ENCODE measurements around the gene NISCH.

The NISCH gene

DNA sequence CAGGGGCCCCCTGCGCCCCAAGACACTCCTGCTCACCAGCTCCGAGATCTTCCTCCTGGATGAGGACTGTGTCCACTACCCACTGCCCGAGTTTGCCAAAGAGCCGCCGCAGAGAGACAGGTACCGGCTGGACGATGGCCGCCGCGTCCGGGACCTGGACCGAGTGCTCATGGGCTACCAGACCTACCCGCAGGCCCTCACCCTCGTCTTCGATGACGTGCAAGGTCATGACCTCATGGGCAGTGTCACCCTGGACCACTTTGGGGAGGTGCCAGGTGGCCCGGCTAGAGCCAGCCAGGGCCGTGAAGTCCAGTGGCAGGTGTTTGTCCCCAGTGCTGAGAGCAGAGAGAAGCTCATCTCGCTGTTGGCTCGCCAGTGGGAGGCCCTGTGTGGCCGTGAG is 36.7 kb downstream of the NISCH start:
- peaks cover 49% of the 10 kb centered on the region for H3K36me3 ChIP-seq (ENCODE audit: control insufficient read depth, low read length)
- no peaks in the 10 kb centered on the region for H3K9me3 ChIP-seq (ENCODE audit: control insufficient read depth, insufficient read depth, low read length)

DNA sequence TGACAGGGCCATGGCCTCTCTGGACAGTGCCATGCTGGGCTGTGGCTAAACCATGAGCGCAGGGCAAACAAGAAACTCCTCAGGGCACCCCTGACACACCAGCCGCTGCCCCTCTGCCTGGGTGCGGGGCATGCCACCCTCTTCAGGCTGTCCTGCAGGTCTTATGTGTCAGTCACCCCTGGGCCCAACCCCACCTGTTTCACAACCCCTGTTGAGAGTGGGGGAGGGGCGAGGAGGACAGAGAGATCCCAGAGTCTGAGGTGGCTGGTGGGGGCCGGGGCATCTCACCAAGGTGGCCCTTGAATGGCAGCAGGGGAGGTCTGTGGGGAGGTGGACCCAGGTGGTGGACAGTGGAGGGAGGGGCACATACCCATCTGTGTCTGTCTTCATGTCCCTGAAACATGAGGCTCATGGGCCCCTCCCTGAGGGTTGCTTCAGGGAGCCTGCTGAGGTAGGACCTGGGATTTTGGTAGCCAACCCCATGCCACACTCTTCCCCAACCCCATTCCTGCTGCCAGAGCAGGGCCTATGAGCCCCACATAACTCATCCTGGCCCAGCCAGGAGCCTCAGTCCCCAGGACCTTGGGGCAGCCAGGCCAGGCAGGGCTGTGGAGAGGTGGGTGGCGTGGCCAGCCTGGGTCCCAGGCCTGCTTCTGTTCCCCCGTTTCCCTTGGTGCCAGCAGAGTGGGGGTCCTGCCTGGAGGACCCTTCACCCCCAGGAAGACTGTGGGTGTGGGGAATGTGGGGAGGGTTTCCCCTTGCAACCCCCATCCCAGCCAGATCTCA is 38.0 kb downstream of the NISCH start:
- Histone ChIP-seq H3K79me2 (ENCODE audit: control insufficient read depth, low read length) (no peaks in the 10 kb centered on the region), H3K27me3 (ENCODE audit: control insufficient read depth, low read length) (peaks cover 4% of the 10 kb centered on the region; the same call in 1 of the 2 replicates), H3K9me3 (ENCODE audit: control insufficient read depth, insufficient read depth, low read length) (no peaks in the 10 kb centered on the region), H3K9me2 (replicated peaks; ENCODE audit: control insufficient read depth, low read length) (no peaks in the 10 kb centered on the region), H3K4me3 (ENCODE audit: low read length) (no peak overlapping the region), H3F3A (ENCODE audit: control insufficient read depth, insufficient read depth) (no peaks in the 10 kb centered on the region), H3K36me3 (ENCODE audit: control insufficient read depth, low read length) (peaks cover 39% of the 10 kb centered on the region), H3K4me1 (ENCODE audit: control insufficient read depth, low read length) (no peaks in the 10 kb centered on the region), H3K27ac (ENCODE audit: low read depth, low read length) (no peak overlapping the region), H3K4me2 (ENCODE audit: low read length) (no peak overlapping the region), H4K20me1 (ENCODE audit: control insufficient read depth, insufficient read depth, low read depth, low read length) (no peaks in the 10 kb centered on the region)
- TF ChIP-seq EZH2phosphoT487 (IDR thresholded peaks at IDR 0.05; ENCODE audit: borderline replicate concordance, low read length) = no peak
- TF ChIP-seq, protein P1, sequence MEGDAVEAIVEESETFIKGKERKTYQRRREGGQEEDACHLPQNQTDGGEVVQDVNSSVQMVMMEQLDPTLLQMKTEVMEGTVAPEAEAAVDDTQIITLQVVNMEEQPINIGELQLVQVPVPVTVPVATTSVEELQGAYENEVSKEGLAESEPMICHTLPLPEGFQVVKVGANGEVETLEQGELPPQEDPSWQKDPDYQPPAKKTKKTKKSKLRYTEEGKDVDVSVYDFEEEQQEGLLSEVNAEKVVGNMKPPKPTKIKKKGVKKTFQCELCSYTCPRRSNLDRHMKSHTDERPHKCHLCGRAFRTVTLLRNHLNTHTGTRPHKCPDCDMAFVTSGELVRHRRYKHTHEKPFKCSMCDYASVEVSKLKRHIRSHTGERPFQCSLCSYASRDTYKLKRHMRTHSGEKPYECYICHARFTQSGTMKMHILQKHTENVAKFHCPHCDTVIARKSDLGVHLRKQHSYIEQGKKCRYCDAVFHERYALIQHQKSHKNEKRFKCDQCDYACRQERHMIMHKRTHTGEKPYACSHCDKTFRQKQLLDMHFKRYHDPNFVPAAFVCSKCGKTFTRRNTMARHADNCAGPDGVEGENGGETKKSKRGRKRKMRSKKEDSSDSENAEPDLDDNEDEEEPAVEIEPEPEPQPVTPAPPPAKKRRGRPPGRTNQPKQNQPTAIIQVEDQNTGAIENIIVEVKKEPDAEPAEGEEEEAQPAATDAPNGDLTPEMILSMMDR (IDR thresholded peaks at IDR 0.05; ENCODE audit: low read depth, low read length, poor library complexity, severe bottlenecking) = no peak

More for the DNA sequence above, 36.7 kb downstream of the NISCH start:
- no peaks in the 10 kb centered on the region for H3K27me3 ChIP-seq (ENCODE audit: control insufficient read depth, low read length)
- H3K4me2 ChIP-seq (ENCODE audit: low read length) = no peak overlapping the region
- no peaks in the 10 kb centered on the region for H3K9me2 ChIP-seq (replicated peaks; ENCODE audit: control insufficient read depth, low read length)
- no peaks in the 10 kb centered on the region for H3F3A ChIP-seq (ENCODE audit: control insufficient read depth, insufficient read depth)
- H3K4me1 ChIP-seq (ENCODE audit: control insufficient read depth, low read length) = no peaks in the 10 kb centered on the region
- H4K20me1 ChIP-seq (ENCODE audit: control insufficient read depth, insufficient read depth, low read depth, low read length) = no peaks in the 10 kb centered on the region
- no peak overlapping the region for H3K27ac ChIP-seq (ENCODE audit: low read depth, low read length)
- no peak for TF ChIP-seq EZH2phosphoT487 (IDR thresholded peaks at IDR 0.05; ENCODE audit: borderline replicate concordance, low read length)
- TF ChIP-seq, protein P1 (IDR thresholded peaks at IDR 0.05; ENCODE audit: low read depth, low read length, poor library complexity, severe bottlenecking) = no peak
- no peak overlapping the region for H3K4me3 ChIP-seq (ENCODE audit: low read length)
- H3K79me2 ChIP-seq (ENCODE audit: control insufficient read depth, low read length) = no peaks in the 10 kb centered on the region

DNA sequence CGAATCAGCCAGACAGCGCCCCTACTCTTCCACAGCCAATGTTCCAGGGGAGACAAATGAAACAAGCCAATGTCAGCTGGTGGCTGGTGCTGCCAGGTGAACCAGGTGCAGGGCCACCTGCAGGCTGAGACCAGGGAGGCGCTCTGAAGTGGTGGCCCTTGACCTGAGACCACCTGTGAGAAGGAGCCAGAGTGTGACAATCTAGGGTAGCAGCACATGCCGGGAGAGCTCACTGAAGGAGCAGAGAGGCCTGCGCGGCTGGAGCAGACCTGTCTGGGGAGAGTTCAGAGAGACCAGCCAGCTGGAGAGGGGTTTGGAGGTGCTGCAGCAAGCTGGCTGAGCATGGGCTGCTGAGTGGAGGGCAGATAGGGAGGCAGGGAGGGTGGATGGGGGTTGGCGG is 39.0 kb downstream of the NISCH start:
- Histone ChIP-seq H4K20me1 (ENCODE audit: control insufficient read depth, insufficient read depth, low read depth, low read length) (no peaks in the 10 kb centered on the region), H3K4me3 (ENCODE audit: low read length) (no peak overlapping the region), H3F3A (ENCODE audit: control insufficient read depth, insufficient read depth) (no peaks in the 10 kb centered on the region), H3K36me3 (ENCODE audit: control insufficient read depth, low read length) (peaks cover 33% of the 10 kb centered on the region), H3K9me2 (replicated peaks; ENCODE audit: control insufficient read depth, low read length) (no peaks in the 10 kb centered on the region), H3K4me1 (ENCODE audit: control insufficient read depth, low read length) (no peaks in the 10 kb centered on the region), H3K4me2 (ENCODE audit: low read length) (no peak overlapping the region), H3K27ac (ENCODE audit: low read depth, low read length) (no peak overlapping the region), H3K9me3 (ENCODE audit: control insufficient read depth, insufficient read depth, low read length) (no peaks in the 10 kb centered on the region), H3K27me3 (ENCODE audit: control insufficient read depth, low read length) (peaks cover 4% of the 10 kb centered on the region; the same call in 1 of the 2 replicates), H3K79me2 (ENCODE audit: control insufficient read depth, low read length) (no peaks in the 10 kb centered on the region)
- no peak for TF ChIP-seq EZH2phosphoT487 (IDR thresholded peaks at IDR 0.05; ENCODE audit: borderline replicate concordance, low read length)
- TF ChIP-seq, protein P1 (IDR thresholded peaks at IDR 0.05; ENCODE audit: low read depth, low read length, poor library complexity, severe bottlenecking) = no peak

All from DOHH2 (cell line).